HG02840 (cell line): Measurements from ENCODE around the gene IL22RA1.

Source experiments
- ATAC-seq: cut with Tn5 transposase; IDR thresholded peaks from one replicate; pipeline ENCODE4 v1.9.1; 2021; ENCODE audit warnings: mild to moderate bottlenecking, moderate library complexity, moderate number of reproducible peaks; ENCODE audit not compliant: unreplicated experiment, low FRiP score

The IL22RA1 gene

DNA sequence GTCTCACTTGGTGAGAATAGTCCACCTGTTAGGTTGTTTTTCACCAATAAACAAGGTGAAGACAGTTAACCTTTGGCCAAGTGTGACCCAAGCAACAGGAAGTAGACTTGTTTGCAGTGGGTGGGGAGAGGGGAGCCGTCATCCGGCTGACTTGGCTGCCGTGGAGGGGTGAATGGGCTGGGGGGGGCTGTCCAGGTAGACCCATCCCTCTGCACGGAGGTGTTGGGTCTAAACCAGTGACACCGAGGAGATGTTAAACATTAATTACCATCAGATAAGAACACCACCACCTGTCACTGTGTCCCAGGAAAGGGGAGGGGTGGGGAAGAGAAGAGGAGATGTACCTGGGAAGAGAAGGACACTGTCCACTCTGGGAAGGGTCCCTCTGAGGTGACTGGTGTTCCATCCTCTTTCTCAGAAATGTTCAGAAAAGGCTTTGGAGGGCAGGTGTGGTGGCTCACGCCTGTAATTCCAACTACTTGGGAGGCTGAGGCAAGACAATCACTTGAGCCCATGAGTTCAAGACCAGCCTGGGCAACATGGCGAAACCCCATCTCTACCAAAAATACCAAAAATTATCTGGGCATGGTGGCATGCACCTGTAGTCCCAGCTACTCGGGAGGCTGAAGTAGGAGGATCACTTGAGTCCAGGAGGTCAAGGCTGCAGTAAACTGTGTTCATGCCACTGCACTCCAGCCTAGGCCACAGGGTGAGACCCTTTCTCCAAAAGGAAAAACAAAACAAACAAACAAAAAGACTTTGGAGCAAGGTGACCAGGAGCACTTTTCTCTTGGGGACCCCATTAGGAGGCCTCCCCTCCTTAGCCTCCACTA is 24.3 kb downstream of the IL22RA1 start:
- no peak for ATAC-seq

DNA sequence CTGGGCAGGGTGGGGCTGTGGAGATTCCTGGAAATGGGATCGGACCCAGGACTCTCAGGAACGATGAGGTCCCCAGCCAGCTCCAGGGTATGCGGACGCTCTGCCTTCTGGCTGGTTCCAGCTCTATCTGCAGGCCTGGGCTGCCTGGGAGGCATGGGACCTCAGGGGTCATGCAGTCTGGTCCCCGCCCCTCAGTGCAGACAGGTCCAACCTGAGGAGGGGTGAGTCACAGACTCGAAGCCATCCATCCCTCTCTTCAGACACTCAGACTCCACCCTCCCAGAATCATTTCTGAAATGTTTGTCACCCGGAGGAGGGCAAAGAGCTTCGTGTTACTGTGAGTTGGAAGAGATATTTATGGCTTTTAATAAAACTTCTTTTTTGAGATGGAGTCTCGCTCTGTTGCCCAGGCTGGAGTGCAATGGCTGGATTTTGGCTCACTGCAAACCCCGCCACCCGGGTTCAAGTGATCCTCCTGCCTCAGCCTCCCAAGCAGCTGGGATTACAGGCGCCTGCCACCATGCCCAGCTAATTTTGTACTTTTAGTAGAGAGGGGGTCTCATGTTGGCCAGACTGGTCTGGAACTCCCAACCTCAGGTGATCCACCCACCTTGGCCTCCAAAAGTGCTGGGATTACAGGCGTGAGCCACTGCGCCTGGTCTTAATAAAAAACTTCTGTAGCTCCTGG is 25.1 kb downstream of the IL22RA1 start:
- no peak for ATAC-seq

DNA sequence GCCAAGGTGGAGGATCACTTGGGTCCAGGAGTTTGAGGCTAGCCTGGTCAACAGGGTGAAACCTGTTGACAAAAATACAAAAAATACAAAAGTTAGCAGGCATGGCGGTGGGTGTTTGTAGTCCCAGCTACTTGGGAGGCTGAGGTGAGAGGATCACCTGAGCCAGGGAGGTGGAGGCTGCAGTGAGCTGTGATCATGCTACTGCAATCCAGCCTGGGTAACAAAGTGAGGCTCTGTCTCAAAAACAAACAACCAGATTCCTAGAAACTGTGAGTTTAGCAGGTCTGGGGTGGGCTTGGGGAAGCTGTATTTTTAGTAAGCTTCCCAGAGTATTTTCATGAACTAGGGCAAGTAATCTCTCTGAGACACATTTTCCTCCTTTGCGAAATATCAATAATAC is 25.8 kb downstream of the IL22RA1 start:
- ATAC-seq: no peak

GRCh38 chr1:24114753-24115152 is 28.2 kb downstream of the IL22RA1 start:
- no peak for ATAC-seq

GRCh38 chr1:24113641-24114033 is 29.3 kb downstream of the IL22RA1 start:
- ATAC-seq: no peak

DNA sequence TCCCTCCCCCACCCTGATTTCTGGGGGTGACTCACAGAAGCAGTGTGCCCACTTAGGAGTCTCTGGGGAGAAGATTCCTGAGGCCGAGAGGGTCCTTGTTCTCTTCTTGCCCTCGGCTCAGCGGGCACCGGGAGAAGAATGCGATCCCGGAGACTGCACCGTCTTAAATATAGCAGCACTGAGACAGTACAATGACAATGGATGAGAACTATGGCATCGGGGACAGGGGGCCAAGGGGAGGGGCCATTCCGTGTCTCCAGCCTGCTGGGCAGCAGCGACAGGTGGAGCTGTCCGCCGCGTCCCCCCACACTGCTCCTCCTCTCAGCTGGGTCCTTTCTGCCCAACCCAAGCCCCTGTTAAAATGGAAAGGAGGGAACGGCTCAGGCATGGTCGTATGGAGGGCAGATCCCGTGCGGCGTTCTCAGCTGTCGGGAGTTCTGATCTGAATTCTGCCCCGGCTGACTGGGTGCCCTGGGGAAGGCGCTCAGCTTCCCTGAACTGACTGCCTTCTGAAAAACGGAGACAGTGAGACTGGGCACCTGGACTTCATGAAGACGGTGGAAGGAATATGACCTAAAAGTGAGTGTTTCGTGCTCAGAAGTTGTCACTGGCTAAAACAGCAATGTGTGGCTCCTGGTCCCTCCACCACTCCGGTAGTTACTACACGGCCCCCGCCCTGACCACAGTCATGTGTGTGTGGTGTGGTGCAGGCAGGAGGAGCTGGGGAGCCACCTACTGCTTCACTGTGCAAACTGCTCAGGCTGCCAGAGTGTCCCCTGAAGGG is 30.8 kb downstream of the IL22RA1 start, which contains the start of gene MYOM3:
Gene MYOM3 (minus strand): TSS at position 140 of the 784 bp plus-strand sequence. CDS start 3,499 bp downstream, outside the sequence.
- ATAC-seq: no peak

- ATAC-seq: no peak
Observed at GRCh38 chr1:24111262-24111995, 31.5 kb downstream of the IL22RA1 start.

DNA sequence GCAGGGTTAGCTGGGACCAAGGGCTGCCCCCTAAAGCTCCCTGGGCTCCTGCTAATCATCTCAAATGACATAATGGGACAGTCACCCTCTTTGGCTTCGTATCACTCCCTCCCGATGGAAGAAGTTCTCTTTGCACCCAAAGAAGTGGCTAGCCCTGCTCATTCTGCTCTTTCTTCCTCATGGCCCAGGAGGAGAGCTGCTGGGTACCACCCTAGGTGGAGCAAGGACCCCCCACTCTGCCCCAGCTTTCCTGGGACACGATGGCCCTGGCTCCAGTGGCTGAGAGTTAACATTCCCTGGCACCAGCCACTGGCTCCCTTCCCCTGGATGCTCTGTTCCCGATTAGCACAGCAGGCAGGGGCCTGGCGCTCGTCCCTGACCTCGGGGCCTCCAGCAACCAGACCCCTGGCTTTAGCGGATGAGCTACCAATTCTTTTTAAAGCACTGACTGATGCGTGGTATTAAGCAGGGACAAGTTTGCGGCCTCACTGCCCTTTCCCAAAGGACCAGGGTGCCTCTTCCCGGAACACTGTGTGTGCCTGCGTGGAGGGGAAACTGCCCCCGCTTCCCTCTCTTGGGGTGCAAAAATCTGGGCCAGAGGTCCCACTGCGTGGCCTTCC is 32.2 kb downstream of the IL22RA1 start:
- ATAC-seq: no peak

- ATAC-seq: no peak
Observed at GRCh38 chr1:24109686-24110475, 33.1 kb downstream of the IL22RA1 start.

DNA sequence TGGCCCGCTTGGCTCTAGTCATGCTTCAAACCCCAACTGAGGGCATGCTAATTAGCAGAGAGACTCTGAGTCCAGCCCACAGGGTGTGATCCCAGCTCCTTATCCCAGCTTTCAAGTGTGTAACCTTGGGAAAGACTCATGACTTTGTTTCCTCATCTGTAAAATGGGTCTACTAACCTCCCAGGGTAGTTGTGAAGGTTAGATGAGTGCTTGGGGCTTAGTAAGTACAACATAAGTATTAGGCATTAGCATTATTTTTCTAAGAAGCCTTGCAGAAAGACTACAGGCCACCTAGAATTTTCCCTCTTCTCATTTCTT is 33.8 kb downstream of the IL22RA1 start:
- no peak for ATAC-seq

DNA sequence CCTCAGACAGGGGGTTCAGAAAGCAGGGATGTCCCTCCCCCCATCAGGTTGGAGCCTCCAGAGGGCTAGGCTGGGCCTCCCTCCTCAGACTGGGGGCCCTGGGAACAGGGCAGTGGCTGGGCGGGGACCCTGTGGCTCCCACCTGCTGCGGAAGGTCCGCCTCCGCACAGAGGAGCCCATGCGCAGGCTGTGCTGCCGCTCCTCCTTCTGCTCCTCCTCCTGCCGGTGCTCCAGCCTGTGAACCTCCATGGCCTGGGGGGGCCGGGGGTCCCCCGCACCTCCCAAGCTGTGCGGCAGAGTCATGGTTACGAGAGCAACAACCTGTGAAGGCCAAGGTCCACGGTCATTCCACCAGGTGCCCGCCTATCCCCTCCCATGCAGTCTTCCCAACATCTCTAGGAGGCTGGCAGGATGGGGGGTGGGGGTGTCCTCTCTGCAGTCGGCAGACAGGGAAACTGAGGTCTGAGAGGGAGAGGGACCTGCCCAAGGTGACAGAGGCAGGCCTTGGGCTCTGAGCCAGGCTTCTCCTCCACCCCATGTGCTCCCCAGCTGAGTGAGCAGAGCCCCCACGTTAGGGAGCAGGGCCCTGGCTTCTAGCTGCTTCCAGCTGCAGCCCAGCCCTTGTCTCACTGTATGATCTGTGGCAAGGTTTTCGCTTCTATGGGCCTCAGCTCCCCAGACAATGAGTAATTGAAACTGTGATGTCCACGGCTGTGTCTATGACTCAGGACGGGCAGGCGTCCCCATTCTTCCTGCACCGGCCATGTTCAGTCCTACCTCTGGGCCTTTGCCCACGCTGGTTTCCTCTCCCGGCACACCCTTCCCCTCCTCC is 34.4 kb downstream of the IL22RA1 start:
- no peak for ATAC-seq

- no peak for ATAC-seq
Observed at GRCh38 chr1:24107462-24108138, 35.3 kb downstream of the IL22RA1 start.

DNA sequence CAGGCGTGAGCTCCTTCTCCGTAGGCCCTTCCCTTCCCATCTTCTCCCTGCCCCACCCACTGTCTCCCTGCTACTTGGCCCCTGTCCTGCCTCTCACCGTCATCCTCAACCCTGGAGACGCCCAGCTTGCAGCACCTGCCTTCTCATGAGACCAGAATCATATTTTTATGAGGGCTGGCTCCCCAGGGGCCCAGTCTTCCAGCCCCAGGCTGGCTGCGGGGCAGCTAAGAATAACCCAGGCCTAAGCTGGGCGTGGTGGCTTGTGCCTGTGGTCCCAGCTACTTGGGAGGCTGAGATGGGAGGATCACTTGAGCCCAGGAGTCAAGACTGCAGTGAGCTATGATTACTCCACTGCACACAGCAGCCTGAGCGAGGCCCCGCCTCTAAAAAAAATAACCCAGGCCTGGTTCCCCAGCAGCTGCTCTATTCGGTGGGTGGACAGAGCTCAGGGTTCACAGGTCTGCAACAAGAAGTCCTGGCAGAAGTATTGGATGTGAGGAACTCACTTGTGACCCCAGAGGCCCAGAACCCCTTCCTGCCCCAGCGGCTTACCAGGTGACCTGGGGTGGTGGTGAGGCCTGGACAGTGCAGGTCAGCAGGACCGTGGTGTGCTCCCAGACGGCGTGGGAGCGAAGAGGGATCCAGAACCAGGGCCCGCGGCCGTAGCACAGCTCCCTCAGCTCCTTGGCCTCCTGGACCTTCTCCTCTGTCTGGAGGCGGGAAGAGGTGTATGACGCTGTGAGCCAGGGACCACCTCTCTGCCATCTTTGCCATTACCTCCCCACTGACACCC is 37.4 kb downstream of the IL22RA1 start:
- ATAC-seq: no peak

GRCh38 chr1:24104854-24105253 is 38.1 kb downstream of the IL22RA1 start:
- no peak for ATAC-seq

GRCh38 chr1:24103879-24104278 is 39.1 kb downstream of the IL22RA1 start:
- no peak for ATAC-seq

DNA sequence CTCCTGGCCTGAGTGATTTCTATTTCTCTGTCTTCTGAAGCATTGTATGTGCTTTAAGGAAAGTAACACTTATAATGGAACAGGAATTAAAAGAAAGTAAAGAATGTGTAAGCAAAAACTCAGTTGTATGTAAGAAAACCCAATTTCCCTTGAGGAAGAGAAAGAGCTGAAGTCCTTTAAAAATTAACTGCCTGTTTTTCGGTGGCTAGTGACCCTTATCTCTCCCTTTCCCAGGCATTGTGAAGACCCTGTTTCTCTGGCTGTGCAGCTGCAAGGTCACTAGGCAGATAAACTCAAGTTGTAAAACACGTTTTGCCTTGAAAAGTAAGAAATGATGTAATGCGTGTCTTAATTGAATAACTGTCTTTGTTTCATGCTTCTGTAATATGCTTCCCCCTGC is 39.5 kb downstream of the IL22RA1 start:
- ATAC-seq: no peak

DNA sequence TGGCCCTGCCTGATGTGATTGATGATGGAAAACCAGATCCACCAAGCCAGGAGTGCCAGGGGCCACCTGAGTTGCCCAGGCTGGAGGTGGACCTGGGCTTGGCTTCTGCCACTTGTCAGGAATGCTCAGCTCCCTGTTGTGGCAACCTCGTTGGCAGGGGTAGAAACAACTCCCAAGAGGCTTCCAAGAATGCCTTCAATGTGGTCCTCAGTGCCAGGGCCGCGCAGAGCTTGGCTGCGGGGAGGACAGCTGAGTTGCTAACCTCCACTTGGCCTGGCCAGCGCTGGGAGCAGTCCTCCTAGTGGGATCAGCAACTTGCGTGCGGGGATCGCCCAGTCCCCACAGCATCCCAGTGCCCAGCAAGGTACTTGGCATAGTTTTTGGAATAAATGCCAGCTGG is 40.0 kb downstream of the IL22RA1 start:
- no peak for ATAC-seq
